Stimulated activated CD4-positive, alpha-beta T cell treated with anti-CD3 and anti-CD28 coated beads, Interleukin-12 subunit alpha, Interleukin-12 subunit beta, amount 100 ng/mL, for 48 hours (primary cell): ENCODE data around the gene ARF5.
A peak's percentile ranks its signal among the peaks of the same experiment; 100 is the strongest.

Source experiments
- DNase-seq, 3 donors: peaks; one replicate each; pipeline ENCODE4 v3.0.0-alpha.2; 2020; ENCODE audit warnings: low read depth in 2 of 3, low spot score in 1 of 3

The ARF5 gene

GRCh38 chr7:127588697-127589482 is 679 bp downstream of the ARF5 start:
- DNase-seq = peak in 1 of 3 donors; percentile 6

- no peak for DNase-seq
Measured at GRCh38 chr7:127589896-127590295, 1.7 kb downstream of the ARF5 start.

GRCh38 chr7:127591189-127591588 is 3.0 kb downstream of the ARF5 start:
- no peak for DNase-seq

GRCh38 chr7:127591591-127591990 is 3.4 kb downstream of the ARF5 start:
- no peak for DNase-seq

GRCh38 chr7:127592550-127592949 is 4.3 kb downstream of the ARF5 start:
- no peak for DNase-seq

GRCh38 chr7:127594490-127594889 is 6.3 kb downstream of the ARF5 start:
- DNase-seq = no peak

GRCh38 chr7:127595737-127596136 is 7.5 kb downstream of the ARF5 start:
- no peak for DNase-seq

GRCh38 chr7:127598318-127598717 is 10.1 kb downstream of the ARF5 start:
- no peak for DNase-seq

GRCh38 chr7:127600885-127601284 is 12.7 kb downstream of the ARF5 start:
- DNase-seq = no peak

GRCh38 chr7:127608446-127608845 is 20.2 kb downstream of the ARF5 start:
- DNase-seq = no peak

GRCh38 chr7:127609297-127609696 is 21.1 kb downstream of the ARF5 start:
- no peak for DNase-seq

- no peak for DNase-seq
Measured at GRCh38 chr7:127612263-127612662, 24.1 kb downstream of the ARF5 start.

- DNase-seq = no peak
Measured at GRCh38 chr7:127616724-127617123, 28.5 kb downstream of the ARF5 start.

GRCh38 chr7:127618042-127618441 is 29.8 kb downstream of the ARF5 start, which contains the start of gene PAX4:
TSS of gene PAX4 (minus strand) at chr7:127618142. CDS start at chr7:127615928, 2,214 bp downstream.
- no peak for DNase-seq

- DNase-seq = no peak
Measured at GRCh38 chr7:127618775-127619174, 30.6 kb downstream of the ARF5 start.

GRCh38 chr7:127619681-127620405 is 31.6 kb downstream of the ARF5 start:
- DNase-seq = no peak

- DNase-seq = no peak
Measured at GRCh38 chr7:127620406-127621233, 32.4 kb downstream of the ARF5 start.

GRCh38 chr7:127625331-127625730 is 37.1 kb downstream of the ARF5 start:
- no peak for DNase-seq

GRCh38 chr7:127628445-127628844 is 40.2 kb downstream of the ARF5 start:
- no peak for DNase-seq

- peak in 2 of 3 donors; percentile 12 to 30 for DNase-seq
Measured at GRCh38 chr7:127629268-127629854, 41.1 kb downstream of the ARF5 start.

- no peak for DNase-seq
Measured at GRCh38 chr7:127632276-127632910, 44.2 kb downstream of the ARF5 start.
